GM23338 (cell line): ENCODE measurements around the gene KCNAB3. TPM values are rescaled to one million over a fixed set of nuclear protein-coding genes. Genes with fewer than 3 reads are reported as not detected.

ENCODE experiments used
- CREB1 ChIP-seq: fragments of 250-450 bp; sonication (Bioruptor Pico); IDR thresholded peaks from 2 replicates; pipeline ENCODE4 v1.5.0; 2020; ENCODE audit warnings: low read depth, mild to moderate bottlenecking, moderate library complexity
- ETS1 ChIP-seq: IDR thresholded peaks from 2 replicates; pipeline ENCODE4 v1.6.1; 2016; ENCODE audit warnings: antibody characterized with exemption
- EZH2 ChIP-seq: fragments of 200-600 bp; sonication (generic); IDR thresholded peaks from one replicate; pipeline ENCODE4 v1.8.0; 2017; ENCODE audit warnings: antibody characterized with exemption, mild to moderate bottlenecking, low read depth; ENCODE audit not compliant: unreplicated experiment
- JUNB ChIP-seq: IDR thresholded peaks from one replicate; pipeline ENCODE4 v1.6.1; 2016; ENCODE audit warnings: antibody characterized with exemption; ENCODE audit not compliant: unreplicated experiment
- STAT1 ChIP-seq: IDR thresholded peaks from one replicate; pipeline ENCODE4 v1.6.1; 2016; ENCODE audit warnings: antibody characterized with exemption; ENCODE audit not compliant: unreplicated experiment
- ZNF114 ChIP-seq: fragments of 250-450 bp; sonication (Bioruptor Pico); IDR thresholded peaks from 2 replicates; pipeline ENCODE4 v1.5.0; 2020; ENCODE audit warnings: mild to moderate bottlenecking, moderate library complexity
- ZNF331 ChIP-seq: fragments of 250-450 bp; sonication (Bioruptor Pico); IDR thresholded peaks from 2 replicates; pipeline ENCODE4 v1.5.0; 2020; ENCODE audit warnings: low read depth, mild to moderate bottlenecking, moderate library complexity
- ZNF462 ChIP-seq: fragments of 250-450 bp; sonication (Bioruptor Pico); IDR thresholded peaks from 2 replicates; pipeline ENCODE4 v1.5.0; 2020; ENCODE audit warnings: mild to moderate bottlenecking, moderate library complexity
- polyA plus RNA-seq: library from polyadenylated mRNA; unstranded; fragments of >200 nt; fragmentation: Nextera tagmentation; extraction: Ambion mirVana; gene quantifications from 2 replicates; pipeline ENCODE4 v1.2.1, GENCODE V29; 2016
- total RNA-seq: library from RNA; depleted of rRNA; stranded (reverse); fragments of >200 nt; shearing (Covaris generic); gene quantifications from 2 replicates; pipeline ENCODE4 v1.2.3, GENCODE V29; 2014
- TF ChIP-seq, protein P1 (sequence below), 2 experiments: fragments of 200-600 bp in 1 of 2; sonication (generic) in 1 of 2; conservative IDR thresholded peaks; 2 replicates each; pipeline versions ENCODE4 v1.5.1 to v1.6.1; 2016 to 2017; ENCODE audit warnings: antibody characterized with exemption in 2 of 2, low read depth in 2 of 2, mild to moderate bottlenecking in 2 of 2, moderate library complexity in 1 of 2

Gene KCNAB3
- total and polyA plus RNA-seq, 2 experiments from 2014 or later, result 0.45 to 1.0 TPM

GRCh38 chr17:7916808-7917207 is 12.8 kb downstream of the KCNAB3 start (continued):
- TF ChIP-seq ZNF462, result no peak
- no peak for TF ChIP-seq CREB1
- no peak for TF ChIP-seq EZH2
- no peak for TF ChIP-seq JUNB
- no peak for TF ChIP-seq ZNF331 (CRISPR knock-in tag)
- TF ChIP-seq ETS1, result no peak
- TF ChIP-seq ZNF114 (CRISPR knock-in tag), result no peak
- TF ChIP-seq STAT1, result no peak
- TF ChIP-seq, protein P1, sequence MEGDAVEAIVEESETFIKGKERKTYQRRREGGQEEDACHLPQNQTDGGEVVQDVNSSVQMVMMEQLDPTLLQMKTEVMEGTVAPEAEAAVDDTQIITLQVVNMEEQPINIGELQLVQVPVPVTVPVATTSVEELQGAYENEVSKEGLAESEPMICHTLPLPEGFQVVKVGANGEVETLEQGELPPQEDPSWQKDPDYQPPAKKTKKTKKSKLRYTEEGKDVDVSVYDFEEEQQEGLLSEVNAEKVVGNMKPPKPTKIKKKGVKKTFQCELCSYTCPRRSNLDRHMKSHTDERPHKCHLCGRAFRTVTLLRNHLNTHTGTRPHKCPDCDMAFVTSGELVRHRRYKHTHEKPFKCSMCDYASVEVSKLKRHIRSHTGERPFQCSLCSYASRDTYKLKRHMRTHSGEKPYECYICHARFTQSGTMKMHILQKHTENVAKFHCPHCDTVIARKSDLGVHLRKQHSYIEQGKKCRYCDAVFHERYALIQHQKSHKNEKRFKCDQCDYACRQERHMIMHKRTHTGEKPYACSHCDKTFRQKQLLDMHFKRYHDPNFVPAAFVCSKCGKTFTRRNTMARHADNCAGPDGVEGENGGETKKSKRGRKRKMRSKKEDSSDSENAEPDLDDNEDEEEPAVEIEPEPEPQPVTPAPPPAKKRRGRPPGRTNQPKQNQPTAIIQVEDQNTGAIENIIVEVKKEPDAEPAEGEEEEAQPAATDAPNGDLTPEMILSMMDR (conservative IDR thresholded peaks at IDR 0.05; ENCODE audit: low read depth in 2 of 2), result no peak
